Right atrium auricular region (tissue), 2 donors: ENCODE data around the gene ITM2B. TPM values are rescaled to one million over a fixed set of nuclear protein-coding genes. Genes with fewer than 3 reads are reported as not detected.
A peak's percentile ranks its signal among the peaks of the same experiment; 100 is the strongest.

Source experiments
- DNase-seq: peaks from one replicate; pipeline ENCODE4 v3.0.0-alpha.2; 2019; ENCODE audit warnings: low spot score
- H3K27ac ChIP-seq, 2 donors: fragments of 200-600 bp; sonication (generic); 1 replicate in 1 of 2; 2 replicates in 1 of 2; pipeline ENCODE4 v1.5.1; 2016 to 2019
- H3K27me3 ChIP-seq, 2 donors: fragments of 200-600 bp; sonication (generic); one replicate each; pipeline versions ENCODE4 v1.5.1 to v1.6.0; 2017 to 2019
- H3K36me3 ChIP-seq: fragments of 200-600 bp; sonication (generic); one replicate; pipeline ENCODE4 v1.5.1; 2016
- H3K4me1 ChIP-seq, 2 donors: fragments of 200-600 bp; sonication (generic); one replicate each; pipeline versions ENCODE4 v1.5.1 to v1.6.0; 2017 to 2019
- H3K4me3 ChIP-seq, 2 donors: fragments of 200-600 bp; sonication (generic); 1 replicate in 1 of 2; 2 replicates in 1 of 2; pipeline ENCODE4 v1.5.1; 2017 to 2019; ENCODE audit warnings: mild to moderate bottlenecking in 1 of 2, moderate library complexity in 1 of 2
- H3K9me3 ChIP-seq, 2 donors: fragments of 200-600 bp; sonication (generic); one replicate each; pipeline ENCODE4 v1.5.1; 2019
- CTCF ChIP-seq, 2 donors: fragments of 200-600 bp; sonication (generic); IDR thresholded peaks; one replicate each; pipeline ENCODE4 v1.5.1; 2019; ENCODE audit warnings: antibody characterized with exemption in 2 of 2
- total RNA-seq, 2 donors: library from RNA; depleted of rRNA; stranded (reverse); fragments of >200 nt; gene quantifications; one replicate each; pipeline ENCODE4 v1.1.0, GENCODE V29; 2016

ITM2B gene
- 100 to 1,000 TPM; 495 to 570 TPM for total RNA-seq

GRCh38 chr13:48233046-48233888 is at the start of gene ITM2B:
Gene ITM2B, plus strand, starts transcription at chr13:48233206. Its CDS starts 155 bp downstream, at chr13:48233361.
- no peaks in the 10 kb centered on the region for H3K9me3 ChIP-seq
- peak within 1 kb of the TSS; percentile 94 to 97 for H3K4me3 ChIP-seq
- H3K27me3 ChIP-seq, result no peaks in the 10 kb centered on the region
- no peak for DNase-seq
- H3K36me3 ChIP-seq, result no peaks in the 10 kb centered on the region
- H3K27ac ChIP-seq, result peak within 1 kb of the TSS; percentile 99 to 100
- peak in 1 of 2 donors; percentile 66 for TF ChIP-seq CTCF (IDR thresholded peaks at IDR 0.05)
- peaks cover 0 to 49% of the 10 kb centered on the region in 2 donors for H3K4me1 ChIP-seq

- Histone ChIP-seq H3K36me3 (no peaks in the 10 kb centered on the region), H3K27me3 (no peaks in the 10 kb centered on the region), H3K9me3 (no peaks in the 10 kb centered on the region), H3K4me1 (no peaks in the 10 kb centered on the region), H3K4me3 (no peak overlapping the region), H3K27ac (no peak overlapping the region)
- TF ChIP-seq CTCF (IDR thresholded peaks at IDR 0.05), result no peak
- DNase-seq, result no peak
Observed at GRCh38 chr13:48184260-48184659, 48.7 kb upstream of the ITM2B start.

GRCh38 chr13:48185018-48185417 is 48.0 kb upstream of the ITM2B start:
- TF ChIP-seq CTCF (IDR thresholded peaks at IDR 0.05), result no peak

GRCh38 chr13:48186722-48187121 is 46.3 kb upstream of the ITM2B start:
- H3K36me3 ChIP-seq, result no peaks in the 10 kb centered on the region
- no peak for DNase-seq
- H3K4me1 ChIP-seq, result no peaks in the 10 kb centered on the region
- no peaks in the 10 kb centered on the region for H3K27me3 ChIP-seq
- no peaks in the 10 kb centered on the region for H3K9me3 ChIP-seq
- no peak overlapping the region for H3K4me3 ChIP-seq
- no peak for TF ChIP-seq CTCF (IDR thresholded peaks at IDR 0.05)
- H3K27ac ChIP-seq, result no peak overlapping the region

More at GRCh38 chr13:48185018-48185417, 48.0 kb upstream of the ITM2B start:
- no peaks in the 10 kb centered on the region for H3K4me1 ChIP-seq
- H3K9me3 ChIP-seq, result no peaks in the 10 kb centered on the region
- no peak overlapping the region for H3K4me3 ChIP-seq
- no peaks in the 10 kb centered on the region for H3K27me3 ChIP-seq
- H3K36me3 ChIP-seq, result no peaks in the 10 kb centered on the region
- H3K27ac ChIP-seq, result no peak overlapping the region
- DNase-seq, result no peak

DNA sequence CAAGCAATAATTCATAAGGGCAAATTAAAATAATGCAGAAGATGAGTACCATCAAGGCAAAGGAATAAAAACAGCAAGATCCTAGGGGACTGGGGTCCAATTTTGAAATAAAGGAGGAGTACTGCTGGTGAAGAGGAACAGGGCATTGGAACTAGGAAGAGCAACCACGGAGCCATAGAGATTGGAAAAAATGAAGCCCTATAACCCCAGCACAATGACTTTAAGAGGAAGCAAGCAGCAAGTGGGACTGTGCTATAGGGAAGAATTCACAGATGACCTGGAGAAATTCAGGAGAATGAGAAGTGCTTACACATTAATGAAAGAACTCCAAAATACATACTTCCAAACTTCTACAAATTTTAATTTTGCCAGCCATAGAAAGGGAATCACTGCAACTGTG is 44.9 kb upstream of the ITM2B start:
- H3K36me3 ChIP-seq, result no peaks in the 10 kb centered on the region
- TF ChIP-seq CTCF (IDR thresholded peaks at IDR 0.05), result no peak
- DNase-seq, result no peak
- no peak overlapping the region for H3K4me3 ChIP-seq
- no peak overlapping the region for H3K27ac ChIP-seq
- no peaks in the 10 kb centered on the region for H3K9me3 ChIP-seq
- no peaks in the 10 kb centered on the region for H3K27me3 ChIP-seq
- H3K4me1 ChIP-seq, result no peaks in the 10 kb centered on the region
